ENCODE measurements around the gene CHRND. TPM values are rescaled to one million over a fixed set of nuclear protein-coding genes. Genes with fewer than 3 reads are reported as not detected.

CHRND gene
- 0.96 TPM for polyA plus RNA-seq (ENCODE audit: insufficient read length)
- long read RNA-seq, donor 1, result 0 reads
- long read RNA-seq, donor 2, result 0 reads
- long read RNA-seq, donor 3, result 0 reads
- long read RNA-seq, donor 4, result 0 reads
- long read RNA-seq, donor 5, result 0 reads
- long read RNA-seq, donor 6, partial matches to known transcripts, result 0 of 1 reads
- long read RNA-seq, donor 6, other reads (novel, unspliced or antisense), result 0 of 1 reads
- long read RNA-seq, donor 7, result 0 reads
- long read RNA-seq, donor 8, result 0 reads

DNA sequence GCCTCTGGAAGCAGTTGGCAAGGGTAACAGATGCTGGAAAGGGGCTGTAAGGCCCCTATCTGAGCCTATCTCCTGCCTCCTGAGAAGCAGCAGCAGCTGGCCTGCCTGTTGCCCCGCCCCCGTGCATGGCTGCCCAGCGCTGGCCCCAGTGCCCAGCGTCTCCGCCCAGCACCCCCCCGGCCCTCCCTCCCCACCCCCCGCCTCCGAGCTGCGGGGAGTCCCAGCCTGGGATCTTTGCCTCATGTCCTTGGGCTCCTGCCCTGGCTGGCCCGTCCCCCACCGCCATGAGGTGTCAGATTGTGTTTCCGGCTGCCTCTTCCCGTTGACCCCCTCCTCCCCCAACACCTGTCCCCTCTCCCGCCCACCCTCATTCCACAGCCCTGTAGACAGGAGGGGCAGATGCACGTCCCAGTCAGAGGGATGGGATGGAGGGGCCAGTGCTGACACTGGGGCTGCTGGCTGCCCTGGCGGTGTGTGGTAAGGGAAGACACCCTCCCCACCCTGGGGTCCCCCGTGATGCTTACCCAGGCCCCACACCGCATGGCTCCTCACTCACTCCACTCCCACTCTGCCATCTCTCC is at the start of gene CHRND:
CHRND (plus strand) TSS at position 370 of the 581 bp plus-strand sequence; CDS start at position 426, 56 bp downstream.
- no peak for DNase-seq

DNA sequence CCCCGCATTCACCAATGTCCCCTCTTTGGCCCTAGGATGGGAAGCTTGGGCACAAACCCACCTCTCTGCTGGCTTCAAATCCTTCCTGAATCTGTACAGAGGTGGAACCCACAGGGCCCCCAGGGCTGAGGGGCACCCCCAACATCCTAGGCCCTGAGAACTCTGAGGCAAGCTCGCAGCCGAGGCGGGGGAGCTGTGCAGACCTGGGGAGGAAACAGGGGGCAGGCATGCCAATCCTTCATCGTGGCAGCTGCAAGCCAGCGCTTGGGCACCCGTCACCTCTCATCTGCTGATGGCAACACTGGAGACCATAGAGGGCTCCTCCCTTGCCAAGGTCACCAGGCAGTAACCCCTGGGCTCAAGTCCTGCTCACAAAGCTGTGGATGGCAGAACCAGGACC is 49.2 kb upstream of the CHRND start:
- DNase-seq, result no peak

DNA sequence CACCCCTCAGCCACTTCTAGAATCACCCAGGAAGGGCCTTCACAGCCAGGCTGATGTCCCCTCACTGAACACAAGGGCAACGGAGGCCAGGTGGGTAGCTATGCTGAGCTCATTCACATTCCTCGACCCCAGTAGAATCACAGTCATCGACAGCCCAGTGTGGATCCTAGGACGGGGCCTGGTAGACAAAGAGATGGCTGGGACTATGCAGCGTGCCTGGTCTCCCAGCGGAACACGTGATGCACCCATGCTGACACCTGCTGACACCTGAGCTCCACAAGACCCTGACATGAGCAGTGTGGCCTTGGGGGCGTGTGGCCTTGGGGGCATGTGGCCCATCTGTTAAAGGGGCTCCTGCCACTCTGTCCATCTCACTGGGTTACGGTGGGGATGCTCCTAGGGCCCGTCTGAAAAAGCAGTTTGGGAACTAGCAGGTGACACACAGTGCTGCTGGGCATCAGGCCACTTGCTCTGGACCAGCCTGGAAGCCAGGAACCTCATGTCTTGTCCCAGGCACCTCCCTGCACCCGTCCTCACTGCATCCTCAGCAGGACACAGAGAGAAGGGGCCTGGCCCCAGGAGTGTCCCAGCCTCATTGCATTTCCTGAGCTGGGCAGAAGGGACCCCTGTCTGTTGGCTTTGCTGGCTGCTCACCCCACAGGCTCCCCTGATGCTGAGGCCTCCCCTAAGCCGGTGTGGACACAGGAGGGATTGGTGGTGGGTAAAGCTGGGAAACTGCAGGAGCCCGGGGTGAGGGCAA is 48.0 kb upstream of the CHRND start:
- no peak for DNase-seq

DNA sequence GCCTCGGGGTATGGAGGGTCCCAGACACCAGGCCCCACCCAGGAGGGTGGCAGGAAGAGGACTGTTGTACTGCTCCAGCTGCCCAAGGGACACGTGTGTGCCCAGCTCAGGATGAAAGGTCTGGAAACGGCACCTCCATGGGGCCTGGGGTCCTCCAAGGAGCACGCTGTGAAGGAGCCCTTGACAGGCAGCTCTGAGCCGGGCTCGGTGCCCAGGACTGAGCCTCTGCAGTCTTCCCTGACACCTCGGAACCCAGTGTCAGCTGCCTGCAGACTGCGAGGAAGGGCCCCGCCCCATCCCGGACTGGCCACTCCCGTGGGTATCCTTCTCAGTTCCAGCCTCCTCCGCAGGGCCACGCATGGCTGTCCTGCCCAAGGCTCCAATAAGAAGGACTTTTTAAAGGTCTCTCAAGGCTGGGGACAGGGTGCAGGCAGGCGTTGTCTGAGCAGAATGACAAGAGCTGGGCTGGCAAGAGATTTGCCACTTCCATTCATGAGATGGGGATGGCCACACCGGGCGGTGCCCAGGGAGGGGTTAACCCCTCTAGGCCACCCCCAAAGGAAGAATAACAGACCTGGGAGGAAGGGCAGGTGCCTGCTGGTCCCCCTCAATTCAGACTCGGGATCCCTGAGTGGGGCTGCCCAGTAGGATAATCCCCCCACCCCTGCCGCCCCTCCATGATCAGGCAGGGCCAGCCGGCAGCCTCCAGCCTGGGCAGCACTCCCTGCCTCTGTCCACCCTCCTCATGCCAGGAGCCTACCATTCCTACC is 47.2 kb upstream of the CHRND start:
- DNase-seq, result no peak

DNA sequence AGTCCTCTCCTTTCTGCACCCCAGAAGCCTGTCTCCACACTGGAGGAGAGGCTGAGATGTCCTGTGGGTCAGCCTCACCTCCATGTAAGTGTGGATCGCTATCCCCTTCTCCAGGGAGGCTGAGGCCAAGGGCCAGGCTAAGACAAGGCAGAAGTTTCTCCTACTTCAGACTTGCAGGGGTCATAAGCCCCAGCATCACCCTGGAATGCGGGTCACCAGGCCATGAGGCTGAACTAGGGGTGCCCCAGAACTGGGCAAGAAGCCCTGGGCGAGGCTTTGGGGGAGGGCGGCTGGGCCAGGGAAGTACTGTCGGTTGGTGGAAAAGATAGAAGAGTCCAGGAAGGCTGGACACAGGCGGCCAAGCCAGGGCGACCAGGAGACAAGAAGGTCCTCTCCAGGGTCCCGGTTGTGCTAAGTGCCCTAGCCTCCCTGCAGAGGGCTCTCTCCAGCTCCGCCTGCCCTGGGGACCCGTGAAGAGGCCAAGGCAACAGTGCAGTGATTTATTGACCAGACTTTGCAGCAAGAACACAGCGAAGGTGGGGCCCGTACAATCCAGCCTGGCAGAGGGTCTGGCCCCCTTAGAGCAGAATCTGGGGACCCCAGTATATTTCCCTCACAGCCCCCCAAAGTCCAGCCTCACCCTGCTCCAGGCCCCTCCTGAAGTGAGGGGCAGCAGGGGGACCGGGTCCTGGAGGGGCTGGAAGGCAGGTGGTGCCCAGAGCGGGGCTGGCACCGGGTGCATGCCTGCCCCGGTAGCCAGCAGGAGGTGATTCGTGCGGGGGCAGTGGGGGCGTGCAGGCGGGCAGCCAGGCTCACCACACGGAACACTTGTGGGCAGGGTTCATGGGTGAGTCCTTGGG is 46.4 kb upstream of the CHRND start:
- no peak for DNase-seq

DNA sequence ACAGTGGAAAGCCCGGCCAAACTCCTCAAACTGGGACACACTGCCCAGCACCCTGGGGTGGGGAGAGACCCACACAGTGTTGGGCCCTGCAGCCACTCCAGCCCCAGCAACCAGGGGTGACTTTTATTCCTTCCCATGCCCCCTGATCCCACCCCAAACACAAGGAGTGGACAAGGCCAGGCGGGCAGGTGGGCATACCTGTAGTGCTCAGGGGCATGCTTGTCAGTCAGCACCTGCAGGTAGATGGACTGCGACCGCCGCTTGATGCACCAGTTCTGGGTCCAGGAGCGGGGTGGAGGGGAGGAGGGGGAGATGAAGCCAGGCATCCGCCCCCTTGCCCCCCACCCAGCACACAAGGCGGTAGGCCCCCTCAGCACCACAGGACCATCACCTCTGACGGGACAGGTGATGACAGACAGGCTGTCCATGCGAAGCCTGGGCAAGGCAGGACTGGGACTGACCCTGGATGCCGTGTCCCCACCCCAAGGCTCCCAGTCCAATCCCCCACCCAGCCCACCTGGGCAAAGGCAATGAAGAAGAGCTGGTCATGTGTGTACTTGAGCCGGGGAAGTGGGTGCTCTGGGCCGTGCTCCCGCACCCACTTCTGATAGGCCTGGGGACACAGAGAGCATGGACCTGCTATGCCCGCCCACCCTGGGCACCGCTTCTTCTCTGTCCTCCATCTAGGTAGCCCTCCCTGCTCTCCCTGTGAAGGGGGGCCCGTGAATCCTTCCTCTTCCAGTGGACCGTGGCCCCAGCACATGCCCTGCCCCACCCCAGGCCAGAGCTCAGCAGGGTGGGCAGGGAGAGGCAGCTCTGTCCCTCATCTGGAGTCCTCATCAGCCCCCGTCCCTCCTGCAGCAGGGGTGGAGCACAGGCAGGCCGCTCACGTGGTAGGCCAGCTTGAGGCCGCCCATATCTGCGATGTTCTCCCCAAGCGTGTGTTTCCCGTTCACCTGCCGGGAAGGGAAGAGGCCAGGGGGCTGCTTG is 45.5 kb upstream of the CHRND start:
- no peak for DNase-seq

DNA sequence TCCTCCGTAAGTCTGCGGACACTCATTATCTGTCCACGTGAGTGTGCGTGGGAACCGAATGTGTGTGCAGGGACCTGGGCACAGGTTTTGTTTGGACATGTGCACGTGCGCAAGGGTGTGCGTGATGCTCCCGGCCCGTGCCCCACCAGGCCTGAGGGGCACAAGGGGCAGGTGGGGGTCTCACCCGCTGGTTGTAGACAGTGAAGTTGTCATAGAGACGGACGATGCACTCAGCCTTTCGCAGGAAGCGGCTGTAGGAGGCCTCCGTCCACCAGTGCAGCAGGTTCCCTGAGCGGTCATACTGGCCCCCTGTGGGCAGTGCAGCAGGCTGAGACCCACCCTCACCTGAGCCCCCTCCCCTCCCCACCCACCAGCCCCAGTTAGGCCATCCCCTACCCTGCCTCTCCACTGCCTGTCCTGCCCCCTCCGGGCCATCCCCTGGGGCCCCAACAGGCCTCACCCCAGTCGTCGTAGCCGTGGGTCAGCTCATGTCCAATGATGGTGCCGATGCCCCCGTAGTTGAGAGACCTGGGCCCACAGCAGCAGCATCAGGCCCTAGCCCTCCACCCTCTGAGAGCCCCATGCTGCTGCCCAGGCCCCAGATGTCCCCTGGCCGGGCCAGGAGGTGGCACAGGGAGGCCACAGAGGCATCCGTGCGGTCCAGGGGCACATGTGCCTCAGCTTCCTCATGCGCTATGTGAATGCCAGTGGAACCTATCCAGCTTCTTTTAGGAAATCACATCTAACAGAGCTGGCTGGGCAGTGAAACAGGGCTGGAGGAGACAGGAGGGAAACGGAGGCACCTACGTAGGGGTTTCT is 44.4 kb upstream of the CHRND start:
- no peak for DNase-seq

DNA sequence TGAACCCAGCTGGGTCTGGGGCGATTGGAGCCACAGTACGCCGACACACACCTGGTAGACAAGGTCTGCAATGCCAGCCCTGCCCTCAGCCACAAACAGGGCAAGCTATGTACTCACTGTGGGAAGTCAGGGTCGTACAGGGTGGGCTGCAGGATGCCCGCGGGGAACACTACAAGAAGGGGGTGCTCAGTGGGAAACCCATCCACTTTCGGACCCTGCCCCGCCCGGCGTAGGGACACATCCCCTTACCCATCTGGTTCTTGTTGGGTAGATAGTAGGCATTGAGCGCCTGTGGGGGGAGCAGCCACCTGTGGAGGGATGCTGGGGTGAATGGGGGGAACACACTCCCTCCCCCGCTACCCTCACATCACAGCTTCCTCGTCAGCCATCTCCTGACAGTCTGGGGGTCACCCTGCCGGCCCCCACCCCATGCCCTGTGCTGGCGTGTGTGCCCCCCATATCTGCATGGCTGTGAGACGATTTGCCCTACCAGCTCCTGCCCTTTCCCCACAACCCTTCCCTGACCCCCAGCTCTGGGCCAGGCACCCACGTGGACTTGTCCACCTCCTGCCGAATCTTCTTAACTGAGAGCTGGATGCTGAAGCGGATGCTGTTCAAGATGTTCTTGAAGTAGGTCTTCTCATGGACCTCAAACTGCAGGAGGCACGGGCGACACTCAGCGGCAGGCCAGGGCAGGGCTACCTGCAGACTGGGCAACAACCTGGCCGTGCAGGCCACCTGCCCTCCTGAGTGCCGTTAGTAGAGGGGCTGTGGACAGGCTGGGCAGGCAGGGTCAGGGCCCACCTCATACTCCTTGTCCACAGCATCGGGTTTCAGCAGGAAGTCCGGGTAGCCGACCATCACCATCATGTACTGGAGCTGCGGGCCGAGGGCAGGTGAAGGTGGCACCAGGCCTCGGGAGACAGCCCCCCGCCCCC is 43.4 kb upstream of the CHRND start:
- no peak for DNase-seq

DNA sequence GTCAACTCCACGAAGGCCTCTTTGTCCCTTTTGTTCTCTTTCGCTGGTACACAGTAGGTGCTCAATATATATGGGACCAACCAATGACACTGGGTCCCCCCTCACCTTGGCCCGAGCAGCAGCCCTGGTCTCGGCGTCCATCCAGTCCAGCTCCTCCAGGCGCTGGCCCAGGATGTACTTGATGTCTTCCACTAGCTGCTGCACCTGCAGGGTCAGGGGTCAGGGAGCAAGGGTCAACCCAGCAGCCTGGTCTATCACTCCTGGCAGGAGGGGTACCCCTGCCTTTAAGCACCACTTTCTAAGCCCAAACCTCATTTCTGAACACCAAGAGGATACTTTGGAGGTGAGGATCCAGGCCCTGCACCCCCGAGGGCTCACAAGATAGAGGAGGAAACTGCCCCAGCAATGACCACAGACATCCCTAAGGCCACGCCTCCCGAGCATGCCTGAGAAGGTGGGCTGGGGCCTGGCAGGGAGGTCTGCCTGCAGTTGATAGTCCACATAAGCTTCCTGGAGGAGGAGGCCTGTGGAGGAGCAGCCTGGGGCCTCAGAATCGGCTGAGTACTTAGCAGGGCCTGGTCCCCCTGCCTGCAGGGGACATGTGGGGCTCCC is 42.5 kb upstream of the CHRND start:
- DNase-seq, result no peak

DNA sequence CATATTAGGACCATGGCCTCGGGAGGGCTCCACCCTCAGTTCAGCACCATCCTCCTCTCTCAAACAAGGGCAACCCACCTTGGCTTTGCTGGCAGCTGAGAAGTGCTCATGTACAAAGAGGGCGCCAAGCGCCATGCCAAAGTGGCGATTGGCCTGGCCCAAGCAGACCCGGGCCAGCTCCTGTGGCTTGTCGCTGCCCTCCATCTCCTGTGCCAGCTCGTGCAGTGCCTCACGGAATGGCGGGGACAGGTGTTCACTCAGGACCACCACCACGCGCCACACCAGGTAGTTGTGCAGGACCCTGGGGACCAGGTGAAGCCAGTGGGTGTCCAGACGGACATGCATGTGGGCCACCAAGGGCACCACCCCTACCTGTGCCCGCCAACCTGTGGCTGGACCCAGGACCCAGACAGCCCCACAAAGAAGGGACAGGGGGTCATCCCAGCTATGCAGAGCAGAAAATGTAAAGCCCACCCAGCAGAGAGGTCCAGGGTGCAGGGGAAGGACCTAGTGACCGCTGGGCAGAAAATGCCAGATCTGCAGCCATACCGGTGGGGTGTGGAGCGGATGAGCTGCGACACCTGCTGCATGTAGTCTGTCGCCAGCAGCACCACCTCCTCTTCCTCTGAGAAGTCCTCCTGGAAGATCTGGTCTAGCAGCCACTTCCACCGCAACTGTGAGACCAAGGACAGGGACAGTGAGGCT is 41.9 kb upstream of the CHRND start:
- DNase-seq, result no peak

DNA sequence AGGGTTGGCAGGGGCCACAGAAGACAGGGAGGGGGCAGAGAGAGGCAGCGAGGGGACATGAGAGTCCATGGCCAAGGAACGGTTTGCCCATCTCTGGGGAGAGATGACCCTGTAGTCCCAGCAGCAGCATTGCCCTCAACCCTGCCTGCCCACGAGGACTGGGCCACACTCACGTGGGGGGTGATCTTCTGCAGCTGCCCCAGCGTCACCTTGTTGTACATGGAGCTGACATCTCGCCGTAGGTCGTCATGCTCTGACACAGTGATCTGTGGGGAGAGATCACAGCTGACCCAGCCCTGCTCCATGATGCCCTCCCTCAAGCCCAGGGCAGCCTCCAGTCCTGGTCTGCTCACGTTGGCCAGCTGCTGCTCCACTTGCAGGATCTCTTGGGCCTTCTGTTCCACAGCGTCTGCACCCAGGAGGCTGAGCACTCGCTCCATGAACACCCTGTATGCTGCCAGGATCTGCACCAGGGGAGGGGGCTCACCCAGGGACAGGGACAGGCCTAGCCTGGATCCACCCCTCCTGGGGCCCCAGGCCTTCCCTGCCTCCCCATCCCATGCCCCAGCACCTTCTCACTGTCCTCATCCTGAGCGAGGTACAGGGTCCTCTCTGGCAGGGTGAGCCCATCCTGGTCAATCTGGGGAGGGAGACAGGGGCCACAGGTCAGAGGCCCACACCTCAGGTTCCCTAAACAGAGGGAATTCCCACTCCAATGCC is 41.2 kb upstream of the CHRND start:
- DNase-seq, result no peak

DNA sequence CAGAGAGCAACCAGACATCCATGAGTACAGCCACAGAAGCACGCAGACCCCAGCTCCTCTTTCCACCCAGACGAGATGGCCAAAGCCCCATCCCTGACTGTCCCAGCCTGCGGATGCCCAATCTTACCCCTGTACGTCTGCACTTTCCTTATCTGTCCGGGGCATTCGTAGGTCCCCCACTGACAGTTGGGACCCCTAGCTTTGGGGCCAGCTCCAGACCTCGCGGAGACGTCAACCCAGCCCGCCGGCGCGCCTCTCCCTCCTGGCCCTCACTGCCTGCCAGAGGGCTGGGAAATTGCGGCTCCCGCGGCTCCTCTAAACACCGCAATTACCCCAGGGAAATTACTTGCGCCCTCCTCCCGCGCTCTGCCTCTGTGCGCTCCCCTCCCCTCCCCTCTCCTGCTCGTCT is 40.6 kb upstream of the CHRND start:
- no peak for DNase-seq

DNA sequence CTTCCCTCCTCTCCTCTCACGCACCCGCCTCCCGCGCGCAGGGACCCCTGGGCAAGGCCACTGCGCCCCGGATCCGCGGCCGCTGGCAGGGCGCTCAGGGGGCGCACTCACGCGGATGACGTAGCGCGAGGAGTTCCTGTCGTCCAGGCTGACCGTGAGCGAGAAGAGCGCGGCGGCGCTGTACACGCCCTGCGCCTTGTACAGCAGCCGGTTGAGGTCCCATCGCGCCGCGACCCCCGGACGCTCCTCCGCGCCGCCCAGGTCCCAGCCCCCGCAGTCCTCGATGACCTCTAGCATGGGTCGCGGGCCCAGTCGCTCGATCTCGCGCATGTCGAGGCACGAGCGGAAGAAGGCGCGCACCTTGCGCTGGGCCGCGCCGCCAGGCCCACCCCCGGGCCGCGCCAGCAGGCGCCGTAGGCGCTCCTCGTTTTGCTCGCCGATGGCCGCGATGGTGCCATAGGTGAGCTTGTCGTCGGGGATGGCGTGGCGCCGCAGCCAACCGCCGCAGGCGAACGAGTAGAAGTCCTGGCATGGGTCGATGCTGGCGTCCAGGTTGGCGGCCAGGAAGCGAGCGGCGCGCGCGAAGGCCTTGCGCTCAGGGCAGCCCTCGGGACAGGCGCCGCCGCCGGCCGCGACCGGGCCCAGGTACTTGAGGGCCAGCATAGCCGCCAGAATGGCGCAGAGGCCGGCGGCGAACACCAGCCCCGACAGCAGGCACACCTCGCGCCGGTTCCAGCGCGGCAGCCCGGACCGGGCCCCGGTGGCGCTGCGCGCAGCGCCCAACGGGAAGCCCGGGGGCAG is 40.0 kb upstream of the CHRND start:
- no peak for DNase-seq

DNA sequence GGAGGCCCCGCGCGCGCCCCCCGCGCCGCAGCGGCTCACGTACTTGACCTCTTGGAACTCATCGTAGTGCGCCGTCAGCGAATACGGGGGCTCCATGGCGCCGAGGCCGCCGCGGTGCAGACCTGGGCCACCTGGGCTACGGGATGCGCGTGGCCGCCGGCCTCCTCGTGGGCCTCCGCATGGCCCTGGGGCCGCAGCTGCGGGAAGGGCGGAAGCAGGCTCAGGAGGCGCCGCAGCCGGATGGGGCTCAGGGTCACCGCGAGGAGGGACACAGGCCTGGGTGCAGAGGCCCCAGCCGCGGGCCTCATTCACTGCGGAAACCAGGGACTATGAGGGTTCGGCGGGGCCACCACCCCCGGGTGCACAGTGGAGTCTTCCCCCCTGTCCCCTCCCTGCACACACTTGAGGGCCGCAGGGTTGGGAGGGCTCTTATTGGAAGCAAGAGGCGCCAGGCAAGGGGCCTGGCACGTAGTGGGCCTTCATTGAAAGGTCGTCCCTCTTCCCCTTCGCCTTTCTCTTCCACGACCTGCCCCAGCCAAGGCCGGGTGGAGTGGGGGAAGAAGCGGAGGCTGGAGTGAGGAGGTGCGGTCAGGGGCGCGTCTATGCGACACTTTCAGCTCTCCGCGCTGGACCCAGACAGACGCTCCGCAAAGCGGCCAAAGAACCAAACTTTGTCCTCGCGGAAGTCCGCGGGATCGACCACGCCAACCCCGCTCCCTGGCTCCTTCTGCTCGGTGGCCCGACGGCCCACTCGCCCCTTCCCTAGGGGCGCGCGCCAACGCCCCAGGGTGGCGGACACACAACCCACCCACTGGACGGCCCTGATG is 39.2 kb upstream of the CHRND start:
- DNase-seq, result no peak

Measured in left kidney (tissue), 8 donors.